Measurements from ENCODE around the gene UGDH.
"Not testable (repeated sequence)": the region's sequence is repeated elsewhere in the genome, so short reads cannot be mapped to it uniquely, and the experiment has no call there.

The UGDH gene

DNA sequence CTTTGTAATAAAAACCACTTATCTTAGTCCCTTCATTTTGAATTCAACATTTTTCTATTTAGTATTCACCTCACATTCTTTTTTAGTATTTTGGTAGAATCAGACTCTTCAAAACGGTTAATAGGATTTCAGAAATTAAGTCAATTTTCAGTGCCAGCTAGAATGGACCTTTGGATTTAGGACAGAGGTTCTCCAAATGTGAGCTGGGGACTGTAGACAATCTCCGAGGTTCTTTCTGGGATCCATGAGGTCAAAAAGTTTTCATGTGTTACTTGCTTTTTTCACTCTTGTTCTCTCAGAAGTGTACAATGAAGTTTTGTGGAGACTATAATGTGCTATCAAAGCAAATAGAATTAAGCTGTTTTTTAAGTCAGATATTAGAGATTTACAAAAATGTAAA lies 2.3 kb upstream of the UGDH start:
- DNase-seq (ENCODE audit: low spot score), result no peak

GRCh38 chr4:39528061-39528465 lies 824 bp upstream of the UGDH start:
- no peak for DNase-seq (ENCODE audit: low spot score)

GRCh38 chr4:39526765-39527295 lies 409 bp downstream of the UGDH start:
- DNase-seq (ENCODE audit: low spot score), result no peak

DNA sequence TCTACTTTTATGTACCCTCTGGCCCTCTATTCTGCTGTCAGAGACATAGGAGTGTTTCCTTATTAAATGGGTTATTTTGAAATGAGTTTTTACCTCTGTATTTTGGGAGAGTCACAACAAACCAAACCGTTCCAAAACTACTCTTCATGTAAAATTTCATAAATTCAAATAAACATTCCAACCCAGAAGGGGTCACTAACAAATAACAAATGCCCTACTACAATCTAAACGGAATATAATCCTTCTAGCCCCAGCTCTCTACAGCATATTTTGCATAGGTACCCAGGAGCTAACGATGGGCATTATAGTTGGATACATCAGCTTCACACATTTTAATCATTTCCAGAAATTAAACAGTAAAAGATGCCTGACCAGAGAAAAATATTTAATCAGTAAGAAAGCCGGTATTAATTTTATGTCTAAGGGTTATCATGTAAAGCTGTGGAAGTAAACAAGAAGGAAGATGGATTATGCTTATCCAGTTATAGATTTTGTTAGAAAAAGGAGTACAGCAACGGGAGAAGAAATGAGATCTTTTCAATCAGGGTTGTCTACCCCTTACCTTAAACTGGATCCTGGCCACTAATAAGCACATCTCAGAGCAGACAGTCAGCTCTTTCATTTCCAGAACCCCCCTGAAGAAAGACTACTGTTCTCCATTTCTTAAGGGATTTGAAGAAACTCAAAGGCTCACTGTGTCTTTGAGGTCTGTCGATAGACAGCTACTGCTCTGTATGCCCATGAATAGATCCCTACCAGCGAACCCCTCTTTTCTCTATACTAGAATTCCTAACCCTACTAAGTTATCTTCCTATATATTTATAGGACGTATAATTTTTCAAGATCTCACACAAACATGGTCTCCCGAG lies 1.2 kb downstream of the UGDH start:
- DNase-seq (ENCODE audit: low spot score), result no peak

DNA sequence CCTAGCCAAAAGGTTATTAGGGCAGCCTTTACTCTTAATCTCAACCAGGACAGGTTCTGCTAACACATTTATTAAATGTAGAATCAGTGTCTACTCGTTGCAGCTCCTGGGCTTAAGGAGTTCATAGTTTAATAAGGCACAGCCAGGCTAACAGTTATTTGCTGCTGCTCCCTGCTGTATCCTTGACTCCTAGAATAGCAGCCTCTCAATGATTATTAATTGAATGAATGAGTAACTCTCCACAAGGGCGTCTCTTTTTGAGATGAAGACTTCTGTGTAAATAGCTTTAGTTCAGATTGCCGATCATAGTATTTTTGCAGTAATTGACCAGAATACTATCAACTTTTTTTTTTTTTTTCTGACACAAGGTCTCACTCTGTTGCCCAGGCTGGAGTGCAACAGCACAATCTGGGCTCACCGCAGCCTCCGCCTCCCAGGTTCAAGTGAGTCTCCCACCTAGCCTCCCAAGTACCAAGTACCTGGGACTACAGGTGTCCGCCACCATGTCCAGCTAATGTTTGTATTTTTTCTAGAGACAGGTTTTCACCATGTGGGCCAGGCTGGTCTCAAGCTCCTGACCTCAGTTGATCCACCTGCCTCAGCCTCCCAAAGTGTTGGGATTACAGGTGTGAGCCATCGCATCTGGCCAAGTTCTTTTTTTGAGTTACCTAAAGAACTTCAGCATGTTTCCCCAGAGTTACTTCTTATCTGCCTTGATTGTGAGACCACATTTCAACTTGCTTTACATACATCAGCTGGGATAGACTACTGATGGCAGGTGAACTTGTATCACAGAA lies 2.9 kb downstream of the UGDH start:
- DNase-seq (ENCODE audit: low spot score), result no peak

DNA sequence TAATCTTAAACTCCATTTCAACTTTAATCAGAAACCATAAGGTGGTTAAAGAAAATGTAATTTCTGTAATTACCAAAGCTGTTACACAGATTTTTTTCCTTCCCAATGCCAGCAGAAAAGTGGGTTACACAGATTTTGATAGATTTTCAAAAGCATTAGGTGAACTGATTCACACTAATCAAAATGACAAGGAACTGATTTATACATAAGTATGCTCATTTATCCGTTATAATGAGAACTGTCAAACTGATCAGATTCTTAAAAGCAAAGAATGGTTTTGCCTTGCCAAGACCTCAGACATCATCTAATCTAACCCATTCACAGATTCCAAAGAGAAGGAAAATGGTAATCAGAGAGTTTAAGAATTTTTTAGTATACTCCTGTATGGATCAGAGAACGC lies 5.2 kb downstream of the UGDH start:
- no peak for DNase-seq (ENCODE audit: low spot score)

DNA sequence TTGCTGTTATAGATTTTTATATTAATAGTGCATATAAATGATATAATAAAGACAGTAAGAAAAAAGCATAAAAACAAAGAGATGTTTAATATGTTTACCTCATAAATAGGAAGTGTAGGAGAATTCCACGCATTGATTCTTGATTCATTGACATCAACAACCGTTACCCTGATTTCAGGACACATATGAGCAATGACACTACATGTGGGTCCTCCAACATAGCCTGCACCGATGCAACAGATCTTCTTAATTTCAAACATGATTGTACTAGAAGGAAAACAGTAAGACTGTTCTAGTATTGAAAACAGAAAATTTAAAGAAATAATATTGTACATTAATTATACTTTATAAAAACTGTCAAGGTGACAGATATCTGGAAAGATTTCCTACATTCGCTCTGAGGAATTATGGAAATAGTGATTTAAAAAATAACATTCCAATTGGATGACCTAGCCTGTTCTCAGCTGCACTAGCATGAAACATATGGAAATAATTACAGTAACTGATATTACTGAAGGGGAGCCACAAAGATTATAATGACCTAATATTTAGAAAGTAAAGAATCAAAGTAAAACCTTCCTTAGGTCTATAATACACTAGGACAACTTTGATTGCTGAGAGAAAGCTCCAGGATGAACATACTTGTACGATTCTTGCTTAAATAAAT lies 5.9 kb downstream of the UGDH start:
- DNase-seq (ENCODE audit: low spot score), result no peak

GRCh38 chr4:39518484-39518883 lies 8.8 kb downstream of the UGDH start:
- DNase-seq (ENCODE audit: low spot score), result no peak

- no peak for DNase-seq (ENCODE audit: low spot score)
These were observed 10.8 kb downstream of the UGDH start for GRCh38 chr4:39516407-39516966.

- not testable (repeated sequence) for DNase-seq (ENCODE audit: low spot score)
These were observed 11.4 kb downstream of the UGDH start for GRCh38 chr4:39515669-39516401.

- DNase-seq (ENCODE audit: low spot score), result peak; percentile 47
These were observed 12.3 kb downstream of the UGDH start for GRCh38 chr4:39514888-39515401.

DNA sequence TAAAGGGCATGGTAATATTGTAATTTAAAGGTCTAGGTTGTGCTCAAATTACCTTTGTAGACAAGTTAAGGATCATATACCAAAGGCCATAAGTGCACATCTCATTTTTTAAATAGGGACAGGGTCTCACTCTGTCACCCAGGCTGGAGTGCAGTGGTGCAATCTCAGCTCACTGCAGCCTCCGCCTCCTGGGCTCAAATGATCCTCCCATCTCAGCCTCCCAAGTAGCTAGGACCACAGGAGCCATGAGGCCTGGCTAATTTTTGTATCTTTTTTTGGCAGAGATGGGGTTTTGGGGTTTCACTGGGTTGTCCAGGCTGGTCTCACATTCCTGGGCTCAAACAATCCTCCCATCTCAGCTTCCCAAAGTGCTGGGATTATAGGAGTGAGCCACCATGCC lies 13.0 kb downstream of the UGDH start:
- not testable (repeated sequence) for DNase-seq (ENCODE audit: low spot score)

- no peak for DNase-seq (ENCODE audit: low spot score)
These were observed 16.8 kb downstream of the UGDH start for GRCh38 chr4:39510348-39510929.

GRCh38 chr4:39505581-39505980 lies 21.7 kb downstream of the UGDH start:
- no peak for DNase-seq (ENCODE audit: low spot score)

- DNase-seq (ENCODE audit: low spot score), result no peak
These were observed 22.7 kb downstream of the UGDH start for GRCh38 chr4:39504538-39504937.

DNA sequence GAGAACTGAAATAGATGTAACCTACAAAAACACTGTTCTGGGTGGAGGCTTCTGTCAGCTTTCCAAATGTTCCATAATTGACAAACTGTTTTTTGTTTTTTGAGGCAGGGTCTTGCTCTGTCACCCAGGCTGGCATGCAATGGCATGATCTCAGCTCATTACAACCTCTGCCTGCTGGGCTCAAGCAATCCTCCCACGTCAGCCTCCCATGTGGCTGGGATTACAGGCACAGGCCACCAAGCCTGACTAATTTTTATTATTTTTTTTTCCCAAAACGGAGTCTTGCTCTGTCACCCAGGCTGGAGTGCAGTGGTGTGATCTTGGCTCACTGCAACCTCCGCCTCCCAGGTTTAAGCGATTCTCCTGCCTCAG lies 24.6 kb downstream of the UGDH start:
- DNase-seq (ENCODE audit: low spot score), result not testable (repeated sequence)

- no peak for DNase-seq (ENCODE audit: low spot score)
These were observed 25.1 kb downstream of the UGDH start for GRCh38 chr4:39502019-39502663.

- DNase-seq (ENCODE audit: low spot score), result no peak
These were observed 28.6 kb downstream of the UGDH start for GRCh38 chr4:39498727-39499020.

DNA sequence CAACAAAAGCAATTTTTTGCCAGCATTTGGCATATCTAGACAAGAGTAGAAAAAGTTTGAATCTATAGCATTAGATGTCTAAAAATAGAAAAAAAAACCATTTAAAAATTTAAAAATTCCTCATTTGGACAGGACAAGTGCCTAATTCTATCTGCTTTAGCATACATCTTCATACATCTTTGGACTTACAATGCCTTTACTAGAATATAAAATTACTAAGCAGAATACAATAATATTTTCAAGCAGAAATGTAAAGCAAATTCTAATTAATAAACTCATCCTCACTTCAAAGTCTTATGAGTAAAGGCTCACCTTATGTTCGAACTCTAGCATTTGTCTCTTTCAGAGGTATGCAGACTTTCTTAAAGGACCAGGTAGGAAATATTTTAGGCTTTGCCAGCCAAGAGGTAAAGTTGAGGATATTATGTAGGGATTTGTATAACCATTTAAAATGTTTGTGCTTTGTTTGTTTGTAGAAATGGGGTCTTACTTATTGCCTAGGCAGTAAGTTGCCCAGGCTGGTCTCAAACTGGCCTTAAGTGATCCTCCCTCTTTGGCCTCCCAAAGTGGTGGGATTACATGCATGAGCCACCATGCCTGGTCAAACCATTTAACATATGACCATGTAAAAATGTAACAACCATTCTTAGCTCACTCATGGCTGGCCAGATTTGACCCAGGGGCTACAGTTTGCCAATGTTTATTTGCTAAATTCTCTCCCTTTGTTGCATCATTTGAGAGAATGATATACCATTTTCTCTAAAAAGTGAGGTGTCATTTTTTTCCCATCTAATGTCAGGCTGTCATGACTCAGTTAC lies 29.1 kb downstream of the UGDH start:
- DNase-seq (ENCODE audit: low spot score), result no peak
